ENCODE data around the gene ZNF438.

ZNF438 gene

DNA sequence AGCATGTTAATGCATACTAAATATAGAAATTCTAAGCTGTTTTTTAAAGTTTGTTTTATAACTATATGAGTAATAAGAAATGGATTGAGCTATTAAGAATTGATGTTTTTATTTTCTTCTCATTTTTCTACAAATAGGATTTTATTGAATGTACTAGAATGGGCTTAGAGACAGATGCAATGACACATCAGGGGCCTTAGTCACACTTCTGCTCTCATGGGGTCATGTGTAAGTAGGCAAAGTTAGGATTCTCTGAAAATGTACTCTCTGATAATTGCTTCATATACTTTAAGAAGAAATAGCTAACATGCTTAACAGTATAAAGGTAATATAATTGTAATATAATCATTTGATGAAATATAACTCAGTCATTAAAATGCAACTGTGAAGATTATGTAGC lies 154.6 kb downstream of the ZNF438 start:
- no peak for DNase-seq

- DNase-seq = no peak
These were observed 158.3 kb downstream of the ZNF438 start for GRCh38 chr10:30873411-30873810.

DNA sequence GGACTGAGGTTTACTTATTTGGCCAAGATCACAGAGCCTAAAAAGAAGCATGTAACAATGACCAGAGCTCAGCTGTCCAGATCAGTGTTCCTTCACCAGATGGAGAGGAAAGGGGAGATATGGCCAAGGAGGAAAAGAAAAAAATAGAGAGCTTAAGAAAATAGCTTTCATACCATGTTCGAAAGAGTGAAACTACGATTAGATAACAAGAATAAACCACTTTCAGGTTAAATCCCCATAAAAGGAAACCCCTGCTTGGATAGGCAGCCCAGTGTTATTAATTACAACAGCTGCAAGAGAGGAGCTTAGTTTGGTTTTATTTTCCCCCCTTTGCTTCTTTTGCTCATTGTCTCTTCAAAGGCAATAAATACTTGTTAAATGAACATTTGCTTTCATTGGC lies 160.8 kb downstream of the ZNF438 start:
- DNase-seq = no peak

GRCh38 chr10:30869566-30869965 lies 162.1 kb downstream of the ZNF438 start:
- no peak for DNase-seq

DNA sequence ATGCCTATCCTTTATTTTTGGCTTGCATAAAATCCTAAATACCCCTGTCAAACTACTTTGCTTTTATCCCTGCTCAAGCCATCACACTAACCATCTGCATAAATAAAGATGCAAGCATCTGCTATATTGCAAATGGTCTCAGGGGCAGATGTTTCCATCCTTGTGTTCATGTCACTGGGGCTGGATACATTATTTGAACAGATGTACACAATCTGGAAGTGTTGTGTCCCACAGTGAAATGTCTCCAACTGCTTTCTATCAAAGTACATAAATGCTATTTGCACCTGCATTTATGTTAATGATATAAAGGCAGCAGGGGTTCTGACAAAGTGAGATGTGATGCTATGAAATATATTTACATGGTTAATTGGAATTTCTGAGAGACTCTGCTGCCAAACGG lies 163.1 kb downstream of the ZNF438 start:
- DNase-seq = no peak

DNA sequence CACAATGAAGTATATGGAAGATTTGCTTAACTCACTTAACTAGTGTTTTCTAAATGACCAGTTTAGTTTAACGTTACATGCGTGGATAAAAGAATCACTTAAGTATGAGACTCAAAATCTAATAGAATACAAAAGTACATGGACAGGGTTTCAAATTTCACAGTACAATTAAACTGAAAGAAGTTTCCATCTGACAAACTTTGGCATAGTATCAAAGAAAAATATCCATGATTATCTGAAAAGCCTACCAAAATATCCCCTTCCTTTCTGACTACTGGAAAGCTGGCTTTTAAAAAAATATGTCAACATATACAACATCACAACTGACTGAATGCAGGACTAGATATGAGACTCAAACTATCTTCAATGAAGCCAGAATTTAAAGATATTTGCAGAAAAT lies 164.8 kb downstream of the ZNF438 start:
- DNase-seq = no peak

GRCh38 chr10:30865141-30865926 lies 166.3 kb downstream of the ZNF438 start:
- no peak for DNase-seq

GRCh38 chr10:30863516-30864210 lies 168.0 kb downstream of the ZNF438 start:
- DNase-seq = no peak

DNA sequence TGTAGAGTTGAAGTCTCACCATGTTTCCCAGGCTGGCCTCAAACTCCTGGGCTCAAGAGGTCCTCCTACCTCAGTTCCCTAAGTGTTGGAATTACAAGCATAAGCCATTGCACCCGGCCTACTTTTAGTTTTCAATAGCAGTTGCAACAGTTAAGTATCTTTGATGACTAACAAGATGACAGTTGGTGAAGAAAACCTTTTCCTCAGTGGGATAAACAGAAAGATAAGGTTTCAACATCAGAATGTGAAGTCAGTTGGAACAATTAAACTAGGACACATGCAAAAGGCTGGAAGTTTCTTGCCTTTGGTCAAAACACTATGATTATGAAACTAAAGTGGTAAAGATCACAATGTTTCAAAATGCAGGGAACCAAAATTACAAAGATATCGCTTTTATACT lies 169.2 kb downstream of the ZNF438 start:
- no peak for DNase-seq

DNA sequence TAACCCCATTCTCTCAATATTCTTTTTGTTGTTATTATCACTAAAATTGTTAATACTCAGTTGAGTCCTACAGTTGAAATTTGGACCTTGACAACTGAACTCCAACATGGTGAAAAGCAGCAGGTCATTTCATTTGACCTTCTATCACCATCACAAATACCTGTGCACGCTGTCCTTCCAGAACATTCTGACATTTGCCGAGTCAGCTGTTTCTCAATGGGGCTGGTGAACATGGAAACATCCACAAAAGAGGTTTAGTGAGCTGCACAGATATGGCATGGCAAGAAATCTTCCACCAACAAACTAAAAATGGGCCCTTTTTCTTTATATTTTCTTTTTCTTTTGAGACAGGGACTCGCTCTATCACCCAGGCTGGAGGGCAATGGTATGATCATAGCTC lies 169.7 kb downstream of the ZNF438 start:
- no peak for DNase-seq

GRCh38 chr10:30861221-30861620 lies 170.4 kb downstream of the ZNF438 start:
- DNase-seq = no peak

- no peak for DNase-seq
These were observed 173.2 kb downstream of the ZNF438 start for GRCh38 chr10:30858499-30858898.

GRCh38 chr10:30857803-30858202 lies 173.9 kb downstream of the ZNF438 start:
- no peak for DNase-seq

DNA sequence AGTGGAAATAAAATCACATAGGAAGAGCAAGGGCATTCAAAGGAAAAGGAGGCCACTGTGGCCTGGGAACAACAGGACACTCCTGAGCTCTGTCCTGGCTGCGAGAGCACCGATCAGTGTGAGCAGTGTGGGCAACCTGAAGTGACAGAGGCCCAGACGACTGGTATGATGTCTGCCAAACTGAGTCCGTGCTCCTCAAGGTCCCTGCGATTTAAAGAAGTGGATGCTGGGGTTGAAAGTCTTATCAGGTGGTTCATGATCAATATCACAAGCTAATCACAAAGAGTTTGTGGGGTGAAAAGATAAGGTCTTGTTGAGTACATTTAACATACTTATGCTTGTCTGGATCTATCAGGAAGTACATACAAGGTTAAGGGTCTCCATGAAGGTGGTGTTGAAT lies 176.5 kb downstream of the ZNF438 start:
- DNase-seq = no peak

DNA sequence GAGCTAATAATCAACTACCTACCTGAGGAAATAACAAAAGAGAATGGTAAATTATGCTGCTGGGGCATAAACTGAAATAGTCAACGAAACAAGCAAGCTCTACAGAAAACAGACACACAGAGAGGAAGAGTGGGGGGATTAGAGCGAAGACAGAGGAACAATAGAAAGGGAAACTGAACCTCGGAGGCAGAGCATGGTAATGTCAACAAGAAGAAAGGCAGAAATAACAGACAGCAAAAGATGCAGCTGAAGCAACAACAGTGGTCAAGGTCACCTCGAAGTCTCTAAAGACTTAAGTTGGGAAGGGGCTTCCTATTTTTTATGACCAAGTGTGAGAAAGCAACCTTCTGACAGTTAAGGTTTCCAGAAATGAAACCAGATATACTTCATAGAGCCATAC lies 177.0 kb downstream of the ZNF438 start:
- DNase-seq = no peak

GRCh38 chr10:30853066-30853465 lies 178.6 kb downstream of the ZNF438 start:
- DNase-seq = no peak

DNA sequence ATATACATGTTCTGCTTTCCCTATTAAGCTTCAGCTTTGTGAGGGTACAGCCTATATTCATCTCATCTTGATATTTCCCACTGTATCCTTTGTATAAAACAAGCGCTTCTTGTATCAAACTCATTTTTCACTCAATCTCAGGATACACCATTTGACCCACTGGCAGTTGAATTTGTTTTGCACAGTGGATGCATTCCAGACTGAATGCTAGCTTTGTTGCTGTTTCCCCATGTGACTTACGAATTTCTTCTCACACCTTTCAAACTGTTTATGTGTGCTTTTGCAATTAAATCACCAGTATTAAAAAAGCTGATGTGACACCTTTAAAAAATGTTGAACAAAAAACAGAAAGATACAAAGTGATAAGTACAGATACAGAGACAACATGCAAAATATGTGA lies 180.9 kb downstream of the ZNF438 start:
- no peak for DNase-seq

- no peak for DNase-seq
These were observed 182.2 kb downstream of the ZNF438 start for GRCh38 chr10:30849231-30850035.

- no peak for DNase-seq
These were observed 183.2 kb downstream of the ZNF438 start for GRCh38 chr10:30848396-30849032.

GRCh38 chr10:30847642-30848041 lies 184.0 kb downstream of the ZNF438 start:
- no peak for DNase-seq

- DNase-seq = no peak
These were observed 184.5 kb downstream of the ZNF438 start for GRCh38 chr10:30847199-30847598.

GRCh38 chr10:30846710-30847109 lies 185.0 kb downstream of the ZNF438 start:
- DNase-seq = no peak

- DNase-seq = no peak
These were observed 188.8 kb downstream of the ZNF438 start for GRCh38 chr10:30842894-30843293.

All from central memory CD4-positive, alpha-beta T cell (primary cell).